H9 (cell line): ENCODE results near the gene MAP2K2. TPM values are rescaled to one million over a fixed set of nuclear protein-coding genes. Genes with fewer than 3 reads are reported as not detected.

ENCODE experiments used
- DNase-seq: peaks from one replicate; pipeline ENCODE4 v3.0.0-alpha.2; 2017
- H2AFZ ChIP-seq: one replicate; pipeline ENCODE4 v1.6.1; 2013; ENCODE audit warnings: mild to moderate bottlenecking, low read length, control low read depth, moderate library complexity
- H2AK5ac ChIP-seq: 2 replicates; pipeline ENCODE4 v1.6.1; 2013; ENCODE audit warnings: low read length, control low read depth, mixed read lengths; ENCODE audit not compliant: insufficient read length
- H2BK120ac ChIP-seq: one replicate; pipeline ENCODE4 v1.6.1; 2013; ENCODE audit warnings: low read depth, mild to moderate bottlenecking, low read length, control low read depth, inconsistent platforms; ENCODE audit not compliant: poor library complexity, severe bottlenecking
- H2BK12ac ChIP-seq: 2 replicates; pipeline ENCODE4 v1.6.1; 2013; ENCODE audit warnings: low read length, control low read depth, mixed read lengths, low read depth; ENCODE audit not compliant: insufficient read length
- H2BK15ac ChIP-seq: 2 replicates; pipeline ENCODE4 v1.6.1; 2013; ENCODE audit warnings: low read depth, low read length, control low read depth
- H2BK20ac ChIP-seq: one replicate; pipeline ENCODE4 v1.6.1; 2013; ENCODE audit warnings: low read depth, mild to moderate bottlenecking, low read length, control low read depth, inconsistent platforms; ENCODE audit not compliant: poor library complexity, severe bottlenecking
- H2BK5ac ChIP-seq: 2 replicates; pipeline ENCODE4 v1.6.1; 2013; ENCODE audit warnings: low read length, control low read depth, mixed read lengths; ENCODE audit not compliant: insufficient read length
- H3K14ac ChIP-seq: 2 replicates; pipeline ENCODE4 v1.6.1; 2013; ENCODE audit warnings: low read length, control low read depth; ENCODE audit not compliant: insufficient read depth
- H3K18ac ChIP-seq: 2 replicates; pipeline ENCODE4 v1.6.1; 2013; ENCODE audit warnings: low read depth, mild to moderate bottlenecking, mixed read lengths, low read length, control low read depth; ENCODE audit not compliant: insufficient read length
- H3K23ac ChIP-seq: 2 replicates; pipeline ENCODE4 v1.6.1; 2013; ENCODE audit warnings: low read length, control low read depth, mixed read lengths, low read depth; ENCODE audit not compliant: insufficient read length
- H3K23me2 ChIP-seq: 2 replicates; pipeline ENCODE4 v1.6.1; 2013; ENCODE audit warnings: low read depth, mild to moderate bottlenecking, mixed read lengths, low read length, control low read depth; ENCODE audit not compliant: insufficient read length, poor library complexity, severe bottlenecking
- H3K27ac ChIP-seq: 2 replicates; pipeline ENCODE4 v1.5.1; 2013; ENCODE audit warnings: low read length, control low read depth, mixed read lengths, low read depth; ENCODE audit not compliant: insufficient read length
- H3K27me3 ChIP-seq: 2 replicates; pipeline ENCODE4 v1.6.1; 2013; ENCODE audit warnings: low read length, control low read depth, inconsistent platforms; ENCODE audit not compliant: insufficient read depth
- H3K4ac ChIP-seq: 2 replicates; pipeline ENCODE4 v1.6.1; 2013; ENCODE audit warnings: low read depth, mild to moderate bottlenecking, control low read depth, inconsistent platforms, low read length, moderate library complexity
- H3K4me1 ChIP-seq: 2 replicates; pipeline ENCODE4 v1.6.1; 2013; ENCODE audit warnings: low read length, control low read depth, inconsistent platforms; ENCODE audit not compliant: insufficient read depth
- H3K4me2 ChIP-seq: 2 replicates; pipeline ENCODE4 v1.6.1; 2013; ENCODE audit warnings: low read length, control low read depth, mixed read lengths; ENCODE audit not compliant: insufficient read length, insufficient read depth
- H3K56ac ChIP-seq: 2 replicates; pipeline ENCODE4 v1.6.1; 2013; ENCODE audit warnings: low read depth, mild to moderate bottlenecking, mixed read lengths, low read length, control low read depth; ENCODE audit not compliant: insufficient read length
- H3K79me1 ChIP-seq: 2 replicates; pipeline ENCODE4 v1.6.1; 2013; ENCODE audit warnings: low read depth, mild to moderate bottlenecking, moderate library complexity, low read length, control low read depth, inconsistent platforms; ENCODE audit not compliant: insufficient read depth, poor library complexity, severe bottlenecking
- H3K79me2 ChIP-seq: 2 replicates; pipeline ENCODE4 v1.6.1; 2013; ENCODE audit warnings: low read length, control low read depth, inconsistent platforms; ENCODE audit not compliant: insufficient read depth
- H3K9ac ChIP-seq: 2 replicates; pipeline ENCODE4 v1.6.1; 2013; ENCODE audit warnings: low read length, control low read depth, mixed read lengths; ENCODE audit not compliant: insufficient read length; ENCODE audit errors: extremely low read depth
- H3K9me3 ChIP-seq: one replicate; pipeline ENCODE4 v1.6.1; 2013; ENCODE audit warnings: low read depth, low read length, inconsistent platforms; ENCODE audit not compliant: control insufficient read depth
- H3T11ph ChIP-seq: one replicate; pipeline ENCODE4 v1.6.1; 2013; ENCODE audit warnings: mild to moderate bottlenecking, low read length, control low read depth, inconsistent platforms
- H4K20me1 ChIP-seq: one replicate; pipeline ENCODE4 v1.6.1; 2013; ENCODE audit not compliant: control insufficient read depth, insufficient read length, insufficient read depth
- H4K5ac ChIP-seq: 2 replicates; pipeline ENCODE4 v1.6.1; 2013; ENCODE audit warnings: low read depth, mild to moderate bottlenecking, mixed read lengths, low read length, control low read depth; ENCODE audit not compliant: insufficient read length
- H4K8ac ChIP-seq: replicated peaks from 2 replicates; pipeline ENCODE4 v1.6.1; 2013; ENCODE audit warnings: low read length, control low read depth, mixed read lengths, low read depth; ENCODE audit not compliant: insufficient read length
- H4K91ac ChIP-seq: 2 replicates; pipeline ENCODE4 v1.6.1; 2013; ENCODE audit warnings: low read depth, mild to moderate bottlenecking, moderate library complexity, mixed read lengths, low read length, control low read depth; ENCODE audit not compliant: insufficient read length
- H3K27ac Mint-ChIP-seq, 3 experiments: 2 replicates in 2 of 3; 3 replicates in 1 of 3; pipeline ENCODE4 v1.8.0; 2020 to 2021; ENCODE audit warnings: mixed read lengths in 3 of 3, mild to moderate bottlenecking in 1 of 3, moderate library complexity in 1 of 3
- H3K27me3 Mint-ChIP-seq: 2 replicates; pipeline ENCODE4 v1.8.0; 2021; ENCODE audit warnings: low read depth, mild to moderate bottlenecking, moderate library complexity, mixed read lengths
- H3K36me3 Mint-ChIP-seq, 3 experiments: 2 replicates in 2 of 3; 3 replicates in 1 of 3; pipeline ENCODE4 v1.8.0; 2020 to 2021; ENCODE audit warnings: low read depth in 3 of 3, mixed read lengths in 3 of 3; ENCODE audit not compliant: insufficient read depth in 1 of 3
- H3K4me1 Mint-ChIP-seq, 2 experiments: 2 replicates each; pipeline ENCODE4 v1.8.0; 2020; ENCODE audit warnings: mixed read lengths in 2 of 2
- H3K4me3 Mint-ChIP-seq, 2 experiments: 2 replicates in 1 of 2; 3 replicates in 1 of 2; pipeline ENCODE4 v1.8.0; 2020 to 2021; ENCODE audit warnings: mild to moderate bottlenecking in 2 of 2, mixed read lengths in 2 of 2, moderate library complexity in 1 of 2
- H3K9me3 Mint-ChIP-seq, 2 experiments: 2 replicates in 1 of 2; 3 replicates in 1 of 2; pipeline ENCODE4 v1.8.0; 2020; ENCODE audit warnings: mild to moderate bottlenecking in 2 of 2, mixed read lengths in 2 of 2, moderate library complexity in 1 of 2
- CTCF ChIP-seq: fragments of 200-600 bp; sonication (generic); conservative IDR thresholded peaks from 3 replicates; pipeline ENCODE4 v1.8.0; 2021; ENCODE audit warnings: antibody characterized with exemption, mild to moderate bottlenecking
- WGBS: extraction: QIAGEN DNeasy Blood & Tissue Kit; methylation state at CpG from one replicate; pipeline ENCODE4 v1.1.7; 2013; ENCODE audit warnings: missing lambda C conversion rate, low lambda C conversion rate, mixed read lengths; ENCODE audit not compliant: insufficient read length; ENCODE audit errors: extremely low coverage; 5-methylcytosine and 5-hydroxymethylcytosine counted together
- total RNA-seq: library from RNA; stranded (reverse); gene quantifications from 2 replicates; pipeline ENCODE4 v1.2.1, GENCODE V29; 2021

The MAP2K2 gene
- total RNA-seq, 1 experiment from 2014 or later: 167 TPM

- H4K91ac ChIP-seq: no peak overlapping the region
- no peak for DNase-seq
- no peaks in the 10 kb centered on the region for H3K4me1 ChIP-seq
- peaks cover 0 to 4% of the 10 kb centered on the region in 2 experiments; a peak in 2 of 4 replicates for H3K4me1 Mint-ChIP-seq
- H3K4me2 ChIP-seq: no peak overlapping the region
- no peak overlapping the region for H3T11ph ChIP-seq
- H3K23ac ChIP-seq: no peak overlapping the region
- no peak overlapping the region for H2AK5ac ChIP-seq
- H2AFZ ChIP-seq: no peak overlapping the region
- no peak overlapping the region for H4K5ac ChIP-seq
- H2BK120ac ChIP-seq: no peak overlapping the region
- H3K4ac ChIP-seq: no peak overlapping the region
- H2BK5ac ChIP-seq: no peak overlapping the region
- H4K8ac ChIP-seq: no peak overlapping the region
- no peak overlapping the region for H3K56ac ChIP-seq
- H3K9me3 Mint-ChIP-seq: no peaks in the 10 kb centered on the region; a peak in 1 of 5 replicates
- peaks cover 51% of the 10 kb centered on the region for H3K27me3 Mint-ChIP-seq
- H3K79me1 ChIP-seq: no peaks in the 10 kb centered on the region
- H3K14ac ChIP-seq: no peak overlapping the region
- H2BK15ac ChIP-seq: no peak overlapping the region
- H3K27ac ChIP-seq: no peak overlapping the region
- H2BK12ac ChIP-seq: no peak overlapping the region
- no CpG with 5 or more reads among the region's 6 CpGs for WGBS
- H3K36me3 Mint-ChIP-seq: no peaks in the 10 kb centered on the region
- no peaks in the 10 kb centered on the region for H3K27me3 ChIP-seq
- no peak for TF ChIP-seq CTCF
- no peak overlapping the region for H3K18ac ChIP-seq
- H4K20me1 ChIP-seq: no peaks in the 10 kb centered on the region
- no peaks in the 10 kb centered on the region for H3K23me2 ChIP-seq
- no peaks in the 10 kb centered on the region for H3K9me3 ChIP-seq
- no peaks in the 10 kb centered on the region for H3K79me2 ChIP-seq
- no peak overlapping the region for H3K27ac Mint-ChIP-seq
- no peak overlapping the region for H3K9ac ChIP-seq
- no peak overlapping the region for H3K4me3 Mint-ChIP-seq
- H2BK20ac ChIP-seq: no peak overlapping the region
Observed at GRCh38 chr19:4151623-4152022, 27.7 kb upstream of the MAP2K2 start.
